22Rv1 (cell line): ENCODE measurements around the gene USP38.

Source experiments
- ZFX ChIP-seq: fragments of 450-650 bp; IDR thresholded peaks from 2 replicates; pipeline ENCODE4 v1.6.1; 2017; ENCODE audit warnings: antibody characterized with exemption, borderline replicate concordance
- TF ChIP-seq, protein P1 (sequence below): fragments of 450-650 bp; IDR thresholded peaks from 2 replicates; pipeline ENCODE4 v1.5.1; 2017; ENCODE audit warnings: mild to moderate bottlenecking

DNA sequence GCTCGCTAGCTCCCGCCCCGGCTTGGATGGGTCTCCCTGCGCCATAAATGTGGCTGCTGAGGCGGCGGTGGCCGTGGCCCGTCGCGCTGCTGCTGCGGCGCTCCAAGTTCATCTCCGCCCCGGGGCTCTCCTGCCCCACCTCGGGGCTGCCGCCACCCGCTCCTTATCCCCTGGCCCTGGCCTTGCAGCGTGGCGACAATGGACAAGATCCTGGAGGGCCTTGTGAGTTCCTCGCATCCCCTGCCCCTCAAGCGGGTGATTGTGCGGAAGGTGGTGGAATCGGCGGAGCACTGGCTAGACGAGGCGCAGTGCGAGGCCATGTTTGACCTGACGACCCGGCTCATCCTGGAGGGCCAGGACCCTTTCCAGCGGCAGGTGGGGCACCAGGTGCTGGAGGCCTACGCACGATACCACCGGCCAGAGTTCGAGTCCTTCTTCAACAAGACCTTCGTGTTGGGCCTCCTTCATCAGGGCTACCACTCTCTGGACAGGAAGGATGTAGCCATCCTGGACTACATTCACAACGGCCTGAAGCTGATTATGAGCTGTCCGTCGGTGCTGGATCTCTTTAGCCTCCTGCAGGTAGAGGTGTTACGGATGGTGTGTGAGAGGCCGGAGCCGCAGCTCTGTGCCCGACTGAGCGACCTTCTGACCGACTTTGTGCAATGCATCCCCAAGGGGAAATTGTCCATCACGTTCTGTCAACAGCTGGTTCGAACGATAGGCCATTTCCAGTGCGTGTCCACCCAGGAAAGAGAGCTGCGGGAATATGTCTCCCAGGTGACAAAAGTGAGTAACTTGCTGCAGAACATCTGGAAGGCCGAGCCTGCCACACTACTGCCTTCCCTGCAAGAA is 763 bp downstream of the USP38 start:
- TF ChIP-seq, protein P1, sequence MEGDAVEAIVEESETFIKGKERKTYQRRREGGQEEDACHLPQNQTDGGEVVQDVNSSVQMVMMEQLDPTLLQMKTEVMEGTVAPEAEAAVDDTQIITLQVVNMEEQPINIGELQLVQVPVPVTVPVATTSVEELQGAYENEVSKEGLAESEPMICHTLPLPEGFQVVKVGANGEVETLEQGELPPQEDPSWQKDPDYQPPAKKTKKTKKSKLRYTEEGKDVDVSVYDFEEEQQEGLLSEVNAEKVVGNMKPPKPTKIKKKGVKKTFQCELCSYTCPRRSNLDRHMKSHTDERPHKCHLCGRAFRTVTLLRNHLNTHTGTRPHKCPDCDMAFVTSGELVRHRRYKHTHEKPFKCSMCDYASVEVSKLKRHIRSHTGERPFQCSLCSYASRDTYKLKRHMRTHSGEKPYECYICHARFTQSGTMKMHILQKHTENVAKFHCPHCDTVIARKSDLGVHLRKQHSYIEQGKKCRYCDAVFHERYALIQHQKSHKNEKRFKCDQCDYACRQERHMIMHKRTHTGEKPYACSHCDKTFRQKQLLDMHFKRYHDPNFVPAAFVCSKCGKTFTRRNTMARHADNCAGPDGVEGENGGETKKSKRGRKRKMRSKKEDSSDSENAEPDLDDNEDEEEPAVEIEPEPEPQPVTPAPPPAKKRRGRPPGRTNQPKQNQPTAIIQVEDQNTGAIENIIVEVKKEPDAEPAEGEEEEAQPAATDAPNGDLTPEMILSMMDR = no peak; the same call in 1 of the 2 replicates
- no peak for TF ChIP-seq ZFX
